ENCODE data around the gene RNU6-9.

Gene RNU6-9

DNA sequence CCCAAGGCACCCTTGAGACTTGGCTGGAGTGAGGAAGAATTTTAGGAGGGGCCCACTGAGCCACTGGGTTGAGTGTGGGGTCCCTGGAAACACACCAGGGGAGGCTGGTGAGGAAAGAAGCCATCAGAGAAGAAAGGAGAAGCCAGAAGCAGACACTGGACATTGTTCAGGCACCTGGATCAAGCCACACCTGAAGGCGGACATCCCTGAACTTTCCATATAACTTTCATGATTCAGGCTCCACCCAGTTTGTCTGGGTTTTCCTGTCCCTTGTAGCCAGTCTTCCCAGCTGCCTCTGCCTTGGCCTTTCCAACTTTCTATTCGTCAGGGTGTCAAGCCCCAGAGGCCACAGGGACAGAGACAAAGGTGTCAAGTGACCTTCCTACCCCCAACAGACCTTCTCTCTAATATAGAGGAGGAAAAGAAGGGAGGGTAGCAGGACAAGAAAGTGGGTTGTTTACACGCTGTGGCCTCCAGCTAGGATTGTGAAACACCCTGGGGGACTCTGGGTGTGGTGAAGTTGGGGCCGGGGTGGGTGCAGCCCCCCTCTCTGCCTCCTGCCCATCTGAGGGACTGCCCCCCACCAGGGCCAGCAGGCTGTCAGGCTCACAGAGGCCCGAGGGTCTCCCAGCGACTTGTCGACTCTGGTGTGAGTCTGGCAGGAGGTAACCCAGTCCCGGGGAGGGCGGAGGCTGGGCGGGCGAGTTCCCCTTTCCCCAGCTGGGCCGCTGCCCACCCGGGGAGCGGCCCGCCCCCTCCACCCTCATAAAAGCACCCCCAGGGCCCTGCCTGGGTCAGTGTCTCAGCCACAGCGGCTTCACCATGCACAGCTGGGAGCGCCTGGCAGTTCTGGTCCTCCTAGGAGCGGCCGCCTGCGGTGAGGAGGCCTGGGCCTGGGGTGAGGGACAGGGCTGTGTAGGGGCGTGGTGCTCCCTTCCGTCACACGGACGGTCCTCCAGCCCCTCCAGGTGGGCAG is 34.1 kb upstream of the RNU6-9 start, which contains the start of gene CFD:
Gene CFD (plus strand): TSS at position 797 of the 976 bp plus-strand sequence. CDS start 26 bp downstream, at position 823.
- peak in 6 of 42 donors; percentile 12 to 51 (median 40) for DNase-seq
- intact Hi-C loops (cut with DNase I) = loop anchor here (5.0 kb wide), 1 partner anchor 63 kb away; no protein-coding TSS in a partner anchor

GRCh38 chr19:861141-861755 is 32.0 kb upstream of the RNU6-9 start:
- DNase-seq = no peak

DNA sequence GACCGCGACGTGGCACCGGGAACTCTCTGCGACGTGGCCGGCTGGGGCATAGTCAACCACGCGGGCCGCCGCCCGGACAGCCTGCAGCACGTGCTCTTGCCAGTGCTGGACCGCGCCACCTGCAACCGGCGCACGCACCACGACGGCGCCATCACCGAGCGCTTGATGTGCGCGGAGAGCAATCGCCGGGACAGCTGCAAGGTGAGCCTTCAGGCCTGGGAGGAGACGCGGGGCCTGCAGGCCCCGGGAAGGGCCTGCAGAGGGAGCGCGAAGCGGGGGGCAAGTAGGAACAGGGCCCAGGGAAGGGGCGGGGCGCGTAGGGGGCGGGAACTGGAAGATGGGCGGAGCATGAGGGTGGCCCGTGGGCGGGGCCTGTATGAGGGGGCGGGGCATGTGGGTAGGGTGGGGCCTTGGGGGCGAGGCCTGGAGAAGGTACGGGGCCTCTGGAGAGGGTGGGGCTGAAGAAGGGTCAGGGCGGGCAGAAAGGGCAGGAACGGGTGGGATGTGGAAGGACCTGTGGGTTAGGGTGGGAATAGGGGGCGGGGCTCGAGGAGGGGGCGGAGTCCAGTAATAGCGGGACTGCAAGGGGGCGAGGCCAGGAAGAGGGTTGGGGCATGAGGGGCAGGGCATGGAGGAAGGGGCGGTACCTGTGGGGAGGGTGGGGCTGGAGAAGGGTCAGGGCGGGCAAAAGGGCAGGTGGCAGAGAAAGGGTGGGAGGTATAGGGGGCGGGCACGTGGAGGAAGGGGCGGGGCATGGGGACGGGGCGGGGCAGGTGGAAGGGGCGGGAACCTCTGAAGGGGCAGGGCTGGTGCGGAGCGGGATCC is 31.3 kb upstream of the RNU6-9 start:
- intact Hi-C loops (cut with DNase I) = loop anchor here (2.0 kb wide), 1 partner anchor 117 kb away; no protein-coding TSS in a partner anchor
- peak in 7 of 42 donors; percentile 15 to 61 (median 32) for DNase-seq

More at GRCh38 chr19:861141-861755, 32.0 kb upstream of the RNU6-9 start:
- intact Hi-C loops (cut with DNase I) = loop anchor here (2.0 kb wide), 1 partner anchor 118 kb away; no protein-coding TSS in a partner anchor

GRCh38 chr19:862581-863314 is 30.5 kb upstream of the RNU6-9 start:
- peak in 6 of 42 donors; percentile 26 to 59 (median 39) for DNase-seq
- intact Hi-C loops (cut with DNase I) = no loop called here

DNA sequence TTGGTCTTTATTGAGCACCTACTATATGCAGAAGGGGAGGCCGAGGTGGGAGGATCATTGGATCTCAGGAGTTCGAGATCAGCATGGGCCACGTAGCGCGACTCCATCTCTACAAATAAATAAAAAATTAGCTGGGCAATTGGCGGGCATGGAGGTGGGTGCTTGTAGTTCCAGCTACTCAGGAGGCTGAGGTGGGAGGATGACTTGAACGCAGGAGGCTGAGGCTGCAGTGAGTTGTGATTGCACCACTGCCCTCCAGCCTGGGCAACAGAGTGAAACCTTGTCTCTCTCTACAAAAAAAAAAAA is 30.0 kb upstream of the RNU6-9 start:
- intact Hi-C loops (cut with DNase I) = no loop called here
- DNase-seq = no peak

DNA sequence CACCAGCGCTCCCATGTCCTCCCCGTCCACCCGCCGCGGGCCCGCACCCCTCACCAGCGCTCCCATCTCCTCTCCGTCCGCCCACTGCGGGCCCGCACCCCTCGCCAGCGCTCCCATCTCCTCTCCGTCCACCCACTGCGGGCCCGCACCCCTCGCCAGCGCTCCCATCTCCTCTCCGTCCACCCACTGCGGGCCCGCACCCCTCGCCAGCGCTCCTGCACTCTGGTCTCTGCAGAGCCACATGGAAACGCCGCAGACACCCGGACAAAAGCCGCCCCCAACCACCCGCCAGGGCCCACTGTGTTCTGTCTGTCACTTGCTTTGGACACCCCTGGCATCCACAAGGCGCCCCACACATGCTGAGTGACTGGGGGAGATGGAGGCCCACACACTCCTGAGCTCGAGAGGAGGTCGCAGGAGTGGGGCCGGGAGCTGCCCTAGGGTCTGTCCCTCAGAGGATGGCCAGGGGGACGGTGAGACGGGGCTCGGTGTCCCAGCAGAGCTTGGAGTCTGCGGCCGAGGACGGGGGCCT is 26.4 kb upstream of the RNU6-9 start:
- DNase-seq = no peak
- intact Hi-C loops (cut with DNase I) = no loop called here

DNA sequence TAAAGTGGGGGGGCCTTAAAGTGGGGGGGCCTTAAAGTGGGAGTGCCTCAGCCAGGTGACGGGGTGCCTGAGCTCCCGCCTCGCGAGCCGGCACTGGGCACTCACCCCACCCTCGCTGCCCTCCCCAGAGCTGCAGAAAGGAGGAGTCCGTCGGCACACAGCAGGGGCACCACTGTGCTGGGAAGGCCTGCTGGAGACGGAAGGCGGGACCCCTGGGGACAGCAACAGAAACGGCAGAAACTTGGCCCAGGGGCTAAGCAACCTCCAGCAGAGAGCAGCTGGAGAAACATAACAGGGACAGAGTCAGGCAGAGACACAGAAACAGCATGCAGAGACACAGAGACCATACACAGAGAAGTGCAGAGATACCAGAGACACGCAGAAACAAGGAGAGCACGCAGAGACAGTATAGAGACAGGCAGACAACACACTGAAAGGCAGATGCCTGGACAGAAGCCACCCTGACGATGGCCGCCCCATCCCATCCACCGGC is 25.9 kb upstream of the RNU6-9 start:
- intact Hi-C loops (cut with DNase I) = no loop called here
- DNase-seq = no peak

DNA sequence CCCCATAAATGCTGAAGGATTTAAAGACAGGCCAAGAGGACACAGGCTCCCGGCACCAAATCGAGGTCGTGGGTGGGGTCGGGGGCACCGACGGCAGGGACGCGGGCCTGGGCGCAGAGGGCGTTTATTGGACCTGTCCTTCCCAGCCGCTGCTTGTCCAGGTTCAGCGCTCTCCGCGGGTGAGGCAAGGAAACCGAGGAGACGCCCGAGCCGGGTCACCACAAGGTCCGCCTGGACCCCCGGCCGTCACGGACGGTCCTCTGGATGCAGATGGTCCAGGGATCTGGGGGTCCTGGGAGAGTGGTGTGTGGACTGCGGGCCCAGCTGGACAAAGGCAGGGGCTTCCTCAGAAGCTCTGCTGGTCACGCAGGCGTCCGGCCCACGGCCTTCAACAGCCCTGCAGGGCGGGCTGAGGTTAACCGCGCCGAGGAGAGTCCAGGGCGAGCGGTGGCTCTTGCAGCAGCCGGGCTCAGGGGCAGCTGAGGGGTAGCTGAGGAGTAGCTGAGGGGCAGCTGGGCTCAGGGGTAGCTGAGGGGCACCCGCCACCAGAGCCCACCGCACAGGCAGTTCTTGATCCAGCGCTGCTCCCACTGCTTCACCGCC is 25.3 kb upstream of the RNU6-9 start:
- intact Hi-C loops (cut with DNase I) = no loop called here
- DNase-seq = no peak

GRCh38 chr19:868458-869244 is 24.6 kb upstream of the RNU6-9 start:
- no peak for DNase-seq
- intact Hi-C loops (cut with DNase I) = no loop called here

DNA sequence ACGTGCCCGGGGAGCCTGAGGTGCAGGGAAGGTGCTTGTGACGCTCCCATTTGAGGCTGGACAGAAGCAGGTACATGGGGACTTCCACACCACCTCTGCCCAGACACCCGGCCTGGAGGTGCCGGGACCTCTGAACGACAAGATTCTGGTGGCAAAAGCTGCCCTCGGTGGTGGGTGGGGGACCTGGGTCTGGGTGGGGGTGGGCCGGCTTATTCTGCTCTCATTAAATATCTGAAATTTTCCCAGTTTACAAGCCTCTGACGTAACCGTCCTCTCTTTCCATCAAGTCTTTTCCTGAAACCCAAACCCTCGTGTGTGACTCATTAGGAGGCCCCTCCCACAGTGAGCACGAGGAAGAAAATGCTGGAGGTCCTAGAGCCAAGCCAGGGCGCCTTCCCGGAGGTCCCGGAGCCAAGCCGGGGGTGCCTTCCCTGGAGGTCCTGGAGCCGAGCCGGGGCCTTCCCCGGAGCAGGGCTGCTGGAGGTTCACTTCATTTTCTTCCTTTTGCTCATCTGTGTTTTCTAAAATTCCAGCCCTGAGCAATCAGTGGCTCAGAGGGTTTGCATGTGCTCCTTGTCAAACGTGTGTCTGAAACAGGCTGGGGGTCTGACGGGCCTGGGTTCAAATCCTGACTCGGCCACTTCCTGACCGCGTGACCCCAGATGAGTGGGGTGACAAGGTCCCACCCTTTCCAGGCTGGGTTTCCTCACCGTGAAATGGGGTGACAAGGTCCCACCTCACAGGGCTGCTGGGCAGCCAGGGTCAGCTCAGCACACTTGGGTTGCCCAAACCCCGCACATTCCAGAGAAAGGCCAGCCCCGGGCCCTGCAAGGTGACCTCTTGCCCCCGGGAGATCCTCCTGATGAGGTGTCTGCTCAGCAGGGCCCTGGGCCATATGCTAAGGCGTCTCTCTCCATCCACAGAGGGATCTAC is 23.8 kb upstream of the RNU6-9 start:
- DNase-seq = peak in 6 of 42 donors; percentile 22 to 55 (median 44)
- intact Hi-C loops (cut with DNase I) = no loop called here

GRCh38 chr19:870314-870713 is 23.0 kb upstream of the RNU6-9 start:
- intact Hi-C loops (cut with DNase I) = no loop called here
- DNase-seq = no peak

DNA sequence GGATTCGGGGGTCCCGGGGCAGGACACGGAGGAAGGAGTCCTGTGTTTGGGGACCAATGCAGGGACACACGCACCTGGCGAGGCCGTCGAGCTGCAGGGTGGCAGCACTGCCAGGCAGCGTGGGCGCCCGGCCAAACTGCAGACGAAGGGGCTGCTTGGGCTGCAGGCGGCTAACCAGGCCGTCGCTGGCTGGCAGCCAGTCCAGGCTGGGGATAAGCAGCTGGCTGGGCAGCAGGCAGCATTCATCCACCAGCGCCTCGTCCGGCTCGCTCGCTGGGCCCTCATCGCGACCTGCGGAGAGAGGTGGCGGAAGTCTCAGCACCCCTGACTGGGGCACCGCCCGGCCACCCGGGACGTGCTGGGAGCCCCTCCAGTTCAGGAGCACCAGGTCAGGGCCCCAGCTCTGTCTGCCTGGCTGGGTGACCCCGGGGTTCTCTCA is 22.3 kb upstream of the RNU6-9 start:
- peak in 30 of 42 donors; percentile 24 to 75 (median 55) for DNase-seq
- intact Hi-C loops (cut with DNase I) = no loop called here

DNA sequence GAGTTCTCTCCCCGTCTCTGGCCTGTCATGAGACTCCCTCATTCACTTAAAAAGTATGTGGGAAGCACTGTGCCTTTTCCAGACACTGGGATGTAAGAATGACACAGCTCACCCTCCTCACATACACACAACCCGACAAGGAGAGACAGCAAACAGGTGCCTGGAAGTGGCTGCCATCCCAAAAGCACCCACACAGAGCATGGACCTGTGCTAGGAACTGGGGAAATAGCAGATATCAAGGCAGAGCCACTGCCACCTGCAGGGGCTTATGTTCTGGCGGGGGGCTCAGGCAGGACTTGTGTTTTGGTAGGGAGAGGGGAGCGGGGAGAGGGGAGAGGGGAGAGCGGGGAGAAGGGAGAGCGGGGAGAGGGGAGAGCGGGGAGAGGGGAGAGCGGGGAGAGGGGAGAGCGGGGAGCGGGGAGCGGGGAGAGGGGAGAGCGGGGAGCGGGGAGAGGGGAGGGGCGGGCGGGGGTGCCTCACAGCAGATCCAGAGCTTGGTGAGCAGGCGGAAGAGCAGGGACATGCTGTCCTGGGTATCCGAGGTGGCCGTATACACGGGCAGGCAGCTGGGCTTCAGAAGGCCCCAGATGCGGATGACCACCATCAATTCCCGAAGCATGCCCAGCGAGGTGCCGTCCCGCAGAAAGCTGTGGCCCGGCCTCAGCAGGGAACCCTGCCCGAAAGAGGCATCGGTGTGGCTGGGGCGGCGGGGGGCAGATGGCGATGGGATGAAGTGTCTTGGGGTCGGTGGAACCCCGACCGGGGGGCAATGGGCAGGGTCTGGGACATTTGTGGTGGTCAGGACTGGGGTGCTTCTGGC is 21.6 kb upstream of the RNU6-9 start:
- DNase-seq = peak in 1 of 42 donors; percentile 43
- intact Hi-C loops (cut with DNase I) = no loop called here

- intact Hi-C loops (cut with DNase I) = no loop called here
- DNase-seq = peak in 1 of 42 donors; percentile 18
Observed at GRCh38 chr19:872266-872951, 20.9 kb upstream of the RNU6-9 start.

Data from head of caudate nucleus (tissue), 42 donors.